ENCODE measurements around the gene USP25.

DNA sequence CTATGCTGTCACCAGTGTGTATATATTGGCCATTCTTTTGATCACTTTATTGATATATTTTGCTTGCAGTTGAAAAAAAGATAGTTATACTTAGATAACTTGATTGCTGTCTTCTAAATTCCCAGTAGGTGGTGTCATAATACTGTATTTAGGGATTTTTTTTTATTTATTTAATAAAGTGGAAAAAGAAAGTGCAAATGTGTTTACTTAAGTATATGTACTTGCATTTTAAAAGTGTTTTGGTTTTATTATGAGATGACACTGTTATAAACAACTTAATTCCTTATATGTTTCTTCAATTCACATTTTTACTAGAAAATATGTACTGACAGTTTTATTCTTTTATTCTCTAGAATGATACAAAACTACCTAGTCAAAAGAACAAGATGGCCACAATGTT is 164.8 kb downstream of the USP25 start:
- TF ChIP-seq, protein P1, sequence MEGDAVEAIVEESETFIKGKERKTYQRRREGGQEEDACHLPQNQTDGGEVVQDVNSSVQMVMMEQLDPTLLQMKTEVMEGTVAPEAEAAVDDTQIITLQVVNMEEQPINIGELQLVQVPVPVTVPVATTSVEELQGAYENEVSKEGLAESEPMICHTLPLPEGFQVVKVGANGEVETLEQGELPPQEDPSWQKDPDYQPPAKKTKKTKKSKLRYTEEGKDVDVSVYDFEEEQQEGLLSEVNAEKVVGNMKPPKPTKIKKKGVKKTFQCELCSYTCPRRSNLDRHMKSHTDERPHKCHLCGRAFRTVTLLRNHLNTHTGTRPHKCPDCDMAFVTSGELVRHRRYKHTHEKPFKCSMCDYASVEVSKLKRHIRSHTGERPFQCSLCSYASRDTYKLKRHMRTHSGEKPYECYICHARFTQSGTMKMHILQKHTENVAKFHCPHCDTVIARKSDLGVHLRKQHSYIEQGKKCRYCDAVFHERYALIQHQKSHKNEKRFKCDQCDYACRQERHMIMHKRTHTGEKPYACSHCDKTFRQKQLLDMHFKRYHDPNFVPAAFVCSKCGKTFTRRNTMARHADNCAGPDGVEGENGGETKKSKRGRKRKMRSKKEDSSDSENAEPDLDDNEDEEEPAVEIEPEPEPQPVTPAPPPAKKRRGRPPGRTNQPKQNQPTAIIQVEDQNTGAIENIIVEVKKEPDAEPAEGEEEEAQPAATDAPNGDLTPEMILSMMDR (IDR thresholded peaks at IDR 0.05), result peak in 4 of 6 experiments; percentile 7 to 56 (median 40)
- no peak for TF ChIP-seq POLR2A (IDR thresholded peaks at IDR 0.05)
